ENCODE data around the gene POTEI.
"Not testable (repeated sequence)": the region's sequence is repeated elsewhere in the genome, so short reads cannot be mapped to it uniquely, and the experiment has no call there.

POTEI gene

GRCh38 chr2:130509228-130509627 lies at the start of gene POTEI:
POTEI (minus strand) TSS chr2:130509328; CDS start chr2:130509235, 93 bp downstream.
- FAIRE-seq; DNase-seq (ENCODE audit: insufficient read length, low spot score): not testable (repeated sequence)

GRCh38 chr2:130556441-130556840 lies 47.3 kb upstream of the POTEI start:
- FAIRE-seq; DNase-seq (ENCODE audit: insufficient read length, low spot score): not testable (repeated sequence)

GRCh38 chr2:130554178-130554577 lies 45.0 kb upstream of the POTEI start:
- not testable (repeated sequence) for DNase-seq (ENCODE audit: insufficient read length, low spot score); FAIRE-seq

- DNase-seq (ENCODE audit: insufficient read length, low spot score); FAIRE-seq: not testable (repeated sequence)
These were observed 40.3 kb upstream of the POTEI start for GRCh38 chr2:130549475-130549874.

- not testable (repeated sequence) for FAIRE-seq; DNase-seq (ENCODE audit: insufficient read length, low spot score)
These were observed 39.3 kb upstream of the POTEI start for GRCh38 chr2:130548418-130548817.

GRCh38 chr2:130544978-130545377 lies 35.9 kb upstream of the POTEI start:
- not testable (repeated sequence) for DNase-seq (ENCODE audit: insufficient read length, low spot score); FAIRE-seq

GRCh38 chr2:130543785-130544528 lies 34.8 kb upstream of the POTEI start:
- DNase-seq (ENCODE audit: insufficient read length, low spot score); FAIRE-seq: not testable (repeated sequence)

- FAIRE-seq = not testable (repeated sequence)
These were observed 33.7 kb upstream of the POTEI start for GRCh38 chr2:130542789-130543188.

GRCh38 chr2:130538271-130538670 lies 29.1 kb upstream of the POTEI start:
- DNase-seq (ENCODE audit: insufficient read length, low spot score); FAIRE-seq: not testable (repeated sequence)

More at GRCh38 chr2:130542789-130543188, 33.7 kb upstream of the POTEI start:
- not testable (repeated sequence) for DNase-seq (ENCODE audit: insufficient read length, low spot score)

GRCh38 chr2:130536654-130537053 lies 27.5 kb upstream of the POTEI start:
- not testable (repeated sequence) for FAIRE-seq; DNase-seq (ENCODE audit: insufficient read length, low spot score)

- FAIRE-seq; DNase-seq (ENCODE audit: insufficient read length, low spot score): not testable (repeated sequence)
These were observed 22.5 kb upstream of the POTEI start for GRCh38 chr2:130531672-130532071.

- not testable (repeated sequence) for DNase-seq (ENCODE audit: insufficient read length, low spot score); FAIRE-seq
These were observed 22.1 kb upstream of the POTEI start for GRCh38 chr2:130531225-130531624.

- not testable (repeated sequence) for FAIRE-seq; DNase-seq (ENCODE audit: insufficient read length, low spot score)
These were observed 21.1 kb upstream of the POTEI start for GRCh38 chr2:130530212-130530611.

GRCh38 chr2:130529545-130529944 lies 20.4 kb upstream of the POTEI start:
- not testable (repeated sequence) for FAIRE-seq; DNase-seq (ENCODE audit: insufficient read length, low spot score)

GRCh38 chr2:130527365-130527967 lies 18.3 kb upstream of the POTEI start:
- FAIRE-seq = not testable (repeated sequence)

GRCh38 chr2:130522390-130522789 lies 13.3 kb upstream of the POTEI start:
- not testable (repeated sequence) for FAIRE-seq; DNase-seq (ENCODE audit: insufficient read length, low spot score)

More at GRCh38 chr2:130527365-130527967, 18.3 kb upstream of the POTEI start:
- not testable (repeated sequence) for DNase-seq (ENCODE audit: insufficient read length, low spot score)

- FAIRE-seq = not testable (repeated sequence)
These were observed 11.9 kb upstream of the POTEI start, which contains the start of gene CFC1B for GRCh38 chr2:130520992-130521391. CFC1B (plus strand) TSS chr2:130521222; CDS start chr2:130521485, 263 bp downstream.

GRCh38 chr2:130518516-130519106 lies 9.5 kb upstream of the POTEI start:
- not testable (repeated sequence) for FAIRE-seq; DNase-seq (ENCODE audit: insufficient read length, low spot score)

More at GRCh38 chr2:130520992-130521391, 11.9 kb upstream of the POTEI start, which contains the start of gene CFC1B:
- DNase-seq (ENCODE audit: insufficient read length, low spot score) = not testable (repeated sequence)

- FAIRE-seq; DNase-seq (ENCODE audit: insufficient read length, low spot score): not testable (repeated sequence)
These were observed 2.8 kb upstream of the POTEI start for GRCh38 chr2:130511747-130512451.

Data from H54 (cell line).